CD14-positive monocyte (primary cell): ENCODE data around the gene CYTH1. TPM values are rescaled to one million over a fixed set of nuclear protein-coding genes. Genes with fewer than 3 reads are reported as not detected.
A peak's percentile ranks its signal among the peaks of the same experiment; 100 is the strongest.

ENCODE experiments used
- DNase-seq, 3 donors: peaks; one replicate each; pipeline ENCODE4 v3.0.0-alpha.2; 2011 to 2022
- H2AFZ ChIP-seq: 2 replicates; pipeline ENCODE4 v1.6.0; 2012; ENCODE audit warnings: mild to moderate bottlenecking, low read depth, low read length, inconsistent platforms; ENCODE audit not compliant: insufficient read depth, poor library complexity, severe bottlenecking
- H3K27ac ChIP-seq, 2 donors: 1 replicate in 1 of 2; 2 replicates in 1 of 2; pipeline ENCODE4 v1.5.1; 2012 to 2013; ENCODE audit warnings: low read length in 2 of 2, control low read depth in 1 of 2, inconsistent platforms in 1 of 2, low read depth in 1 of 2, mild to moderate bottlenecking in 1 of 2
- H3K27me3 ChIP-seq, 2 donors: one replicate each; pipeline versions ENCODE4 v1.6.0 to v1.6.1; 2011 to 2013; ENCODE audit warnings: low read length in 2 of 2; ENCODE audit not compliant: control insufficient read depth in 2 of 2, insufficient read depth in 2 of 2
- H3K36me3 ChIP-seq, 2 donors: replicated peaks in 1 of 2; 1 replicate in 1 of 2; 2 replicates in 1 of 2; pipeline versions ENCODE4 v1.5.1 to v1.6.1; 2012 to 2013; ENCODE audit warnings: low read length in 2 of 2, control low read depth in 1 of 2, inconsistent platforms in 1 of 2, mild to moderate bottlenecking in 1 of 2; ENCODE audit not compliant: insufficient read depth in 2 of 2, control insufficient read depth in 1 of 2
- H3K4me1 ChIP-seq, 2 donors: 1 replicate in 1 of 2; 2 replicates in 1 of 2; pipeline versions ENCODE4 v1.5.1 to v1.6.1; 2012 to 2013; ENCODE audit warnings: low read length in 2 of 2, control low read depth in 1 of 2, inconsistent platforms in 1 of 2, mild to moderate bottlenecking in 1 of 2, moderate library complexity in 1 of 2; ENCODE audit not compliant: insufficient read depth in 2 of 2, control insufficient read depth in 1 of 2
- H3K4me2 ChIP-seq: replicated peaks from 2 replicates; pipeline ENCODE3; 2012; ENCODE audit warnings: low read length, moderate library complexity, mild to moderate bottlenecking; ENCODE audit not compliant: poor library complexity, severe bottlenecking; ENCODE audit errors: extremely low read depth
- H3K4me3 ChIP-seq, 3 experiments: fragments of 200-600 bp in 1 of 3; sonication (generic) in 1 of 3; replicated peaks in 1 of 3; 1 replicate in 2 of 3; 2 replicates in 1 of 3; pipeline ENCODE4 v1.5.1; 2011 to 2013; ENCODE audit warnings: low read length in 3 of 3, mild to moderate bottlenecking in 3 of 3, control low read depth in 2 of 3, low read depth in 2 of 3, inconsistent platforms in 1 of 3, moderate library complexity in 1 of 3
- H3K79me2 ChIP-seq: 2 replicates; pipeline ENCODE4 v1.6.0; 2012; ENCODE audit warnings: mild to moderate bottlenecking, control low read depth, inconsistent platforms, low read length, moderate library complexity; ENCODE audit not compliant: insufficient read depth
- H3K9ac ChIP-seq: 2 replicates; pipeline ENCODE4 v1.6.0; 2017; ENCODE audit warnings: low read length, mild to moderate bottlenecking; ENCODE audit not compliant: insufficient read depth, poor library complexity, severe bottlenecking
- H3K9me3 ChIP-seq, 2 donors: replicated peaks in 1 of 2; 1 replicate in 1 of 2; 2 replicates in 1 of 2; pipeline versions ENCODE4 v1.5.1 to v1.6.1; 2012 to 2013; ENCODE audit warnings: low read length in 2 of 2, control low read depth in 1 of 2; ENCODE audit not compliant: control insufficient read depth in 1 of 2, insufficient read depth in 1 of 2
- H4K20me1 ChIP-seq: 2 replicates; pipeline ENCODE4 v1.6.0; 2012; ENCODE audit warnings: mild to moderate bottlenecking, low read length, control low read depth, moderate library complexity; ENCODE audit not compliant: insufficient read depth
- H3K27ac Mint-ChIP-seq, 7 donors: one replicate each; pipeline ENCODE4 v1.8.0; 2020; ENCODE audit warnings: mild to moderate bottlenecking in 7 of 7, mixed read lengths in 7 of 7, moderate library complexity in 6 of 7, inconsistent platforms in 2 of 7
- H3K27me3 Mint-ChIP-seq, 3 donors: one replicate each; pipeline ENCODE4 v1.8.0; 2021 to 2022; ENCODE audit warnings: low read depth in 3 of 3, mild to moderate bottlenecking in 3 of 3, mixed read lengths in 3 of 3, moderate library complexity in 3 of 3, inconsistent platforms in 1 of 3
- H3K36me3 Mint-ChIP-seq, 2 donors: one replicate each; pipeline ENCODE4 v1.8.0; 2020; ENCODE audit warnings: mixed read lengths in 2 of 2, inconsistent platforms in 1 of 2, mild to moderate bottlenecking in 1 of 2
- H3K4me1 Mint-ChIP-seq: one replicate; pipeline ENCODE4 v1.8.0; 2020; ENCODE audit warnings: mild to moderate bottlenecking, mixed read lengths
- H3K4me3 Mint-ChIP-seq, 2 donors: one replicate each; pipeline ENCODE4 v1.8.0; 2020; ENCODE audit warnings: mild to moderate bottlenecking in 2 of 2, mixed read lengths in 2 of 2, moderate library complexity in 1 of 2
- H3K9me3 Mint-ChIP-seq, 7 donors: one replicate each; pipeline ENCODE4 v1.8.0; 2020 to 2022; ENCODE audit warnings: mixed read lengths in 7 of 7, mild to moderate bottlenecking in 6 of 7, moderate library complexity in 6 of 7, inconsistent platforms in 2 of 7
- CTCF ChIP-seq: fragments of 200-600 bp; IDR thresholded peaks from one replicate; pipeline ENCODE4 v1.8.0; 2022; ENCODE audit warnings: antibody characterized with exemption, mild to moderate bottlenecking
- WGBS: methylation state at CpG from one replicate; pipeline ENCODE4 v1.1.5; 2013; ENCODE audit warnings: missing lambda C conversion rate; ENCODE audit not compliant: insufficient coverage; 5-methylcytosine and 5-hydroxymethylcytosine counted together
- intact Hi-C, 2 donors: fragments of 100-400 bp; cut with micrococcal nuclease; formaldehyde crosslinking; loops; one replicate each; pipeline versions ENCODE4 v1.15.0 to v1.15.1; 2023
- polyA plus RNA-seq, 3 donors: library from polyadenylated mRNA; depleted of rRNA in 1 of 3; unstranded in 2 of 3; stranded (reverse) in 1 of 3; fragments of 300-500 nt in 2 of 3; fragments of >200 nt in 1 of 3; fragmentation: Illumina TruSeq in 2 of 3; gene quantifications; 1 replicate in 2 of 3; 2 replicates in 1 of 3; pipeline ENCODE4 v1.2.3, GENCODE V29; 2012 to 2021

CYTH1 gene
- polyA plus RNA-seq, 3 donors, result 68.6 to 211 (median 80.9) TPM

GRCh38 chr17:78748730-78749317, 33.2 kb downstream of the CYTH1 start:
- DNase-seq, result peak; percentile 89 to 97 (median 93)
- TF ChIP-seq CTCF, result no peak
- Mint-ChIP-seq H3K27ac (peak overlapping the region; percentile 94 to 98 (median 97)), H3K9me3 (no peaks in the 10 kb centered on the region), H3K36me3 (peaks cover 15 to 28% of the 10 kb centered on the region in 2 donors), H3K4me3 (peak overlapping the region; percentile 64 to 76), H3K27me3 (peaks cover 0 to 4% (median 0%) of the 10 kb centered on the region in 3 donors), H3K4me1 (peaks cover 92% of the 10 kb centered on the region)
- no peaks in the 10 kb centered on the region for H3K27me3 ChIP-seq
- peak overlapping the region; percentile 86 to 88 for H3K27ac ChIP-seq
- peak overlapping the region; percentile 82 for H3K4me2 ChIP-seq
- intact Hi-C loops, result loop anchor here in 1 of 2 donors (10.0 kb wide), 1 partner anchor 166 kb away; no protein-coding TSS in a partner anchor
- WGBS, result 21% methylated on average over 7 of the region's 8 CpGs
- H3K9ac ChIP-seq, result peak overlapping the region; percentile 52
- H2AFZ ChIP-seq, result no peak overlapping the region
- H3K36me3 ChIP-seq, result peaks cover 3 to 9% of the 10 kb centered on the region in 2 donors
- peak overlapping the region; percentile 2 to 67 (median 45) for H3K4me3 ChIP-seq
- H3K9me3 ChIP-seq, result no peaks in the 10 kb centered on the region
- H3K4me1 ChIP-seq, result peaks cover 88 to 93% of the 10 kb centered on the region in 2 donors
- H4K20me1 ChIP-seq, result peaks cover 73% of the 10 kb centered on the region
- peaks cover 99% of the 10 kb centered on the region for H3K79me2 ChIP-seq

GRCh38 chr17:78748048-78748729, 33.9 kb downstream of the CYTH1 start:
- Mint-ChIP-seq H3K9me3 (no peaks in the 10 kb centered on the region), H3K4me3 (peak overlapping the region; percentile 64 to 76), H3K36me3 (peaks cover 18 to 31% of the 10 kb centered on the region in 2 donors), H3K4me1 (peaks cover 91% of the 10 kb centered on the region), H3K27me3 (peaks cover 0 to 5% (median 0%) of the 10 kb centered on the region in 3 donors), H3K27ac (peak overlapping the region; percentile 94 to 98 (median 97))
- 10% methylated on average over 2 of the region's 6 CpGs for WGBS
- peak overlapping the region; percentile 2 to 67 (median 45) for H3K4me3 ChIP-seq
- no peaks in the 10 kb centered on the region for H3K27me3 ChIP-seq
- H3K4me1 ChIP-seq, result peaks cover 82 to 93% of the 10 kb centered on the region in 2 donors
- H2AFZ ChIP-seq, result no peak overlapping the region
- peak overlapping the region; percentile 82 for H3K4me2 ChIP-seq
- H4K20me1 ChIP-seq, result peaks cover 74% of the 10 kb centered on the region
- TF ChIP-seq CTCF, result no peak
- H3K36me3 ChIP-seq, result peaks cover 3 to 15% of the 10 kb centered on the region in 2 donors
- H3K9me3 ChIP-seq, result no peaks in the 10 kb centered on the region
- peak overlapping the region; percentile 86 to 88 for H3K27ac ChIP-seq
- intact Hi-C loops, result loop anchor here in 1 of 2 donors (10.0 kb wide), 1 partner anchor 167 kb away; no protein-coding TSS in a partner anchor
- H3K79me2 ChIP-seq, result peaks cover 99% of the 10 kb centered on the region
- H3K9ac ChIP-seq, result peak overlapping the region; percentile 52
- peak; percentile 39 to 63 (median 46) for DNase-seq
